GM19035 (cell line): Measurements from ENCODE around the gene TMEM9.

Experiments used
- ATAC-seq: cut with Tn5 transposase; IDR thresholded peaks from one replicate; pipeline ENCODE4 v1.9.1; 2021; ENCODE audit not compliant: unreplicated experiment

TMEM9 gene

GRCh38 chr1:201154389-201155165, at the start of gene TMEM9:
Gene TMEM9, minus strand, starts transcription at chr1:201154474. Its CDS starts 551 bp downstream, at chr1:201153923.
- peak; percentile 99 for ATAC-seq

- no peak for ATAC-seq
Measured at GRCh38 chr1:201198598-201198997, 44.3 kb upstream of the TMEM9 start.

GRCh38 chr1:201194046-201194445, 39.8 kb upstream of the TMEM9 start:
- no peak for ATAC-seq

- no peak for ATAC-seq
Measured at GRCh38 chr1:201192261-201192788, 38.1 kb upstream of the TMEM9 start.

GRCh38 chr1:201191653-201192260, 37.5 kb upstream of the TMEM9 start:
- no peak for ATAC-seq

GRCh38 chr1:201190624-201191051, 36.4 kb upstream of the TMEM9 start, which contains the start of gene IGFN1:
Gene IGFN1, plus strand, starts transcription at chr1:201190824. Its CDS starts 2,470 bp downstream, at chr1:201193294.
- ATAC-seq, result no peak

GRCh38 chr1:201190005-201190404, 35.7 kb upstream of the TMEM9 start:
- ATAC-seq, result no peak

GRCh38 chr1:201189085-201189484, 34.8 kb upstream of the TMEM9 start:
- no peak for ATAC-seq

GRCh38 chr1:201186192-201186591, 31.9 kb upstream of the TMEM9 start:
- no peak for ATAC-seq

- no peak for ATAC-seq
Measured at GRCh38 chr1:201185527-201186128, 31.4 kb upstream of the TMEM9 start.

GRCh38 chr1:201185123-201185453, 30.8 kb upstream of the TMEM9 start:
- ATAC-seq, result no peak

GRCh38 chr1:201184307-201185122, 30.2 kb upstream of the TMEM9 start:
- no peak for ATAC-seq

- no peak for ATAC-seq
Measured at GRCh38 chr1:201183753-201184152, 29.5 kb upstream of the TMEM9 start.

GRCh38 chr1:201183209-201183608, 28.9 kb upstream of the TMEM9 start:
- no peak for ATAC-seq

- ATAC-seq, result no peak
Measured at GRCh38 chr1:201181726-201182125, 27.5 kb upstream of the TMEM9 start.

- ATAC-seq, result no peak
Measured at GRCh38 chr1:201181323-201181722, 27.0 kb upstream of the TMEM9 start.

GRCh38 chr1:201180901-201181300, 26.6 kb upstream of the TMEM9 start:
- ATAC-seq, result no peak

- ATAC-seq, result no peak
Measured at GRCh38 chr1:201180141-201180540, 25.9 kb upstream of the TMEM9 start.

- ATAC-seq, result no peak
Measured at GRCh38 chr1:201178718-201179117, 24.4 kb upstream of the TMEM9 start.

- no peak for ATAC-seq
Measured at GRCh38 chr1:201176940-201177339, 22.7 kb upstream of the TMEM9 start.
